ENCODE results near the gene ZNF536.

DNA sequence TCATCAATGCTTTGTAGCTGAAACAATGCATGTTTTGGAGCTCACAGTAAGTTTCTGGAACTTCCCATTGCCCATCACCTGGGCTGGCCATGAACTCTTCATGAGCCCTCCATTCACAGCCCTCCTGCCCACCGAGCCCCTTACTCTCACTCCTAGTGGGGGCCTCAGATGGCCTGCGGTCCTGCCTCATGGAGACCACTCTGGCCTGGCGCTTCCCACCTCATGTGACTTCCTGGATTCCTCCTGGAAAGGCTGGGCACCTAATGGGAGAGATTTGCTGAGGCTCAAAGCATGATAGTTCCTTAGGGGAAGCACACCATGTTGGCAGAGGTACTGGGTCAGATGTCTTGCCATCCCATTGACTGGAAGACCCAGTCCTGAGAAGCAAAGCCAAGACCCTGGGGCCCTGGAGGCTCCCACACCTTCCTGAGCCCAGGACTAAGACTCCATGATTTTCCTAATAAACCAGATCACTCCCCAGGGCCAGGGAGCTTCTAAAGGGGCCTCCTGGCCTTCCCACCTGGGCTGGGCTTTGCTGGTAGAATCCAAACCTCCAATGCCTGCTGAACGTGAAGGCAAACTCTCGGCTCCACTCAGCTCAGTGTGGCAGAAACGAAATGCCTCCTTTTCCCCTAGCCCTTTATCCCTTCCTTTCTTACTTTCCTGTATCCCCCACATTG lies 49.4 kb upstream of the ZNF536 start:
- TF ChIP-seq, protein P1, sequence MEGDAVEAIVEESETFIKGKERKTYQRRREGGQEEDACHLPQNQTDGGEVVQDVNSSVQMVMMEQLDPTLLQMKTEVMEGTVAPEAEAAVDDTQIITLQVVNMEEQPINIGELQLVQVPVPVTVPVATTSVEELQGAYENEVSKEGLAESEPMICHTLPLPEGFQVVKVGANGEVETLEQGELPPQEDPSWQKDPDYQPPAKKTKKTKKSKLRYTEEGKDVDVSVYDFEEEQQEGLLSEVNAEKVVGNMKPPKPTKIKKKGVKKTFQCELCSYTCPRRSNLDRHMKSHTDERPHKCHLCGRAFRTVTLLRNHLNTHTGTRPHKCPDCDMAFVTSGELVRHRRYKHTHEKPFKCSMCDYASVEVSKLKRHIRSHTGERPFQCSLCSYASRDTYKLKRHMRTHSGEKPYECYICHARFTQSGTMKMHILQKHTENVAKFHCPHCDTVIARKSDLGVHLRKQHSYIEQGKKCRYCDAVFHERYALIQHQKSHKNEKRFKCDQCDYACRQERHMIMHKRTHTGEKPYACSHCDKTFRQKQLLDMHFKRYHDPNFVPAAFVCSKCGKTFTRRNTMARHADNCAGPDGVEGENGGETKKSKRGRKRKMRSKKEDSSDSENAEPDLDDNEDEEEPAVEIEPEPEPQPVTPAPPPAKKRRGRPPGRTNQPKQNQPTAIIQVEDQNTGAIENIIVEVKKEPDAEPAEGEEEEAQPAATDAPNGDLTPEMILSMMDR (IDR thresholded peaks at IDR 0.05): no peak
- no peak for TF ChIP-seq POLR2A (IDR thresholded peaks at IDR 0.05)
